HepG2 (cell line): ENCODE results near the gene SMARCD1. TPM values are rescaled to one million over a fixed set of nuclear protein-coding genes. Genes with fewer than 3 reads are reported as not detected.

Experiments
- HNRNPK ChIP-seq: fragments of 200-400 bp; formaldehyde crosslinking; IDR thresholded peaks from 2 replicates; pipeline ENCODE4 v1.6.1; 2018; ENCODE audit warnings: low read length, low read depth, moderate library complexity, mild to moderate bottlenecking; ENCODE audit not compliant: poor library complexity, severe bottlenecking
- KIAA2018 ChIP-seq: sonication (generic); formaldehyde crosslinking; IDR thresholded peaks from 2 replicates; pipeline ENCODE4 v1.5.0; 2020; ENCODE audit warnings: mild to moderate bottlenecking, missing genetic modification reagents, borderline replicate concordance
- NCOR1 ChIP-seq: fragments of 200-600 bp; sonication (generic); IDR thresholded peaks from 2 replicates; pipeline ENCODE4 v1.7.0; 2017; ENCODE audit warnings: antibody characterized with exemption, low read length, borderline replicate concordance
- RNF219 ChIP-seq: sonication (generic); formaldehyde crosslinking; IDR thresholded peaks from 2 replicates; pipeline ENCODE4 v1.5.0; 2020; ENCODE audit warnings: mild to moderate bottlenecking, missing genetic modification reagents
- TOPORS ChIP-seq: sonication (generic); formaldehyde crosslinking; IDR thresholded peaks from 2 replicates; pipeline ENCODE4 v1.8.0; 2023; ENCODE audit warnings: mild to moderate bottlenecking, missing genetic modification reagents
- ZBTB44 ChIP-seq: sonication (generic); formaldehyde crosslinking; IDR thresholded peaks from 2 replicates; pipeline ENCODE4 v1.4.0; 2020; ENCODE audit warnings: missing genetic modification reagents
- ZNF331 ChIP-seq: sonication (generic); formaldehyde crosslinking; IDR thresholded peaks from 2 replicates; pipeline ENCODE4 v1.4.0; 2020; ENCODE audit warnings: missing genetic modification reagents
- ZNF615 ChIP-seq: sonication (generic); formaldehyde crosslinking; IDR thresholded peaks from 2 replicates; pipeline ENCODE4 v1.5.0; 2020; ENCODE audit warnings: mild to moderate bottlenecking, missing genetic modification reagents, borderline replicate concordance
- ZNF687 ChIP-seq: sonication (generic); formaldehyde crosslinking; IDR thresholded peaks from 2 replicates; pipeline ENCODE4 v1.5.1; 2020; ENCODE audit warnings: mild to moderate bottlenecking, missing genetic modification reagents, moderate library complexity
- ZNF768 ChIP-seq: sonication (generic); formaldehyde crosslinking; IDR thresholded peaks from 2 replicates; pipeline ENCODE4 v1.4.0; 2020; ENCODE audit warnings: missing genetic modification reagents
- ZNF883 ChIP-seq: sonication (generic); formaldehyde crosslinking; IDR thresholded peaks from 2 replicates; pipeline ENCODE4 v1.5.1; 2020; ENCODE audit warnings: mild to moderate bottlenecking, missing genetic modification reagents; ENCODE audit errors: not compliant biosample characterization
- polyA plus RNA-seq, 8 experiments: library from polyadenylated mRNA; depleted of rRNA in 3 of 8; stranded (reverse) in 7 of 8; unstranded in 1 of 8; fragments of >200 nt; fragmentation: Illumina TruSeq in 4 of 8; extraction: Trizol in 4 of 8; gene quantifications; 2 replicates each; pipeline versions ENCODE4 v1.2.1 to v1.2.3, GENCODE V29; 2011 to 2016; ENCODE audit warnings: low read depth in 4 of 8, missing spikeins in 1 of 8, mixed read lengths in 1 of 8; ENCODE audit not compliant: insufficient read depth in 1 of 8
- total RNA-seq, 5 experiments: library from RNA; depleted of rRNA; stranded (reverse); fragments of >200 nt; fragmentation: Illumina TruSeq; extraction: Trizol; gene quantifications; 2 replicates each; pipeline ENCODE4 v1.2.3, GENCODE V29; 2016; ENCODE audit warnings: low read depth in 1 of 5

Gene SMARCD1
- total and polyA plus RNA-seq, 2 of the 13 experiments (the other 11 are each of a cell fraction or from before 2014, with no cell fraction given) = 51.7 to 54.6 TPM

- TF ChIP-seq ZNF768 (CRISPR knock-in tag) = 0 out of 2 replicates have a peak, but pooled peaks have one; percentile 31
- no peak for TF ChIP-seq HNRNPK
- no peak for TF ChIP-seq ZNF883
- no peak for TF ChIP-seq NCOR1
- TF ChIP-seq KIAA2018 = no peak
- TF ChIP-seq TOPORS (CRISPR knock-in tag) = no peak
- no peak for TF ChIP-seq ZNF615
- TF ChIP-seq ZNF331 (CRISPR knock-in tag) = 0 out of 2 replicates have a peak, but pooled peaks have one; percentile 26
- no peak for TF ChIP-seq ZBTB44
- TF ChIP-seq RNF219 = no peak
- TF ChIP-seq ZNF687 (CRISPR knock-in tag) = peak; percentile 20; the same call in 1 of the 2 replicates
Measured at GRCh38 chr12:50039151-50039835, 45.8 kb upstream of the SMARCD1 start (continued).
